Caco-2 (cell line): ENCODE results near the gene SSTR3. TPM values are rescaled to one million over a fixed set of nuclear protein-coding genes. Genes with fewer than 3 reads are reported as not detected.
A peak's percentile ranks its signal among the peaks of the same experiment; 100 is the strongest.

ENCODE experiments used
- BruUV-seq: library from RNA; stranded (reverse); fragments of 400-500 nt; replicated peaks from 2 replicates; lab custom pipeline; 2021; lab: Mats Ljungman, UMichigan
- CTCF ChIA-PET: fragments of 300-600 bp; sonication (Branson Sonifier 250); formaldehyde crosslinking; loops from one replicate; lab custom pipeline; 2022; ENCODE audit warnings: antibody characterized with exemption; lab: Charles Lee
- POLR2A ChIA-PET: fragments of 300-600 bp; sonication (Branson Sonifier 250); formaldehyde crosslinking; loops from one replicate; lab custom pipeline; 2022; ENCODE audit warnings: antibody characterized with exemption; lab: Charles Lee
- DNase-seq, 2 experiments: peaks; one replicate each; pipeline versions ENCODE4 v3.0.0 to v3.0.0-alpha.2; 2020 to 2022
- H3K27me3 ChIP-seq: replicated peaks from 2 replicates; pipeline ENCODE4 v1.6.0; 2011; ENCODE audit warnings: low read length; ENCODE audit not compliant: control insufficient read depth, insufficient read depth
- H3K36me3 ChIP-seq: 2 replicates; pipeline ENCODE4 v1.5.1; 2011; ENCODE audit warnings: low read length; ENCODE audit not compliant: control insufficient read depth, insufficient read depth
- H3K4me1 ChIP-seq: fragments of 250-450 bp; sonication (Bioruptor Pico); 2 replicates; pipeline ENCODE4 v1.5.1; 2020; ENCODE audit warnings: mild to moderate bottlenecking
- H3K4me3 ChIP-seq: 2 replicates; pipeline ENCODE4 v1.5.1; 2011; ENCODE audit warnings: low read depth, mild to moderate bottlenecking, control low read depth, low read length
- H3K9me3 ChIP-seq: fragments of 250-450 bp; sonication (Bioruptor Pico); 2 replicates; pipeline ENCODE4 v1.5.1; 2020; ENCODE audit warnings: mild to moderate bottlenecking, moderate library complexity
- H3K27ac Mint-ChIP-seq: one replicate; pipeline ENCODE4 v1.8.0; 2022; ENCODE audit warnings: mixed read lengths; ENCODE audit not compliant: unreplicated experiment
- H3K27me3 Mint-ChIP-seq: one replicate; pipeline ENCODE4 v1.8.0; 2022; ENCODE audit warnings: mixed read lengths; ENCODE audit not compliant: insufficient read depth, unreplicated experiment
- H3K36me3 Mint-ChIP-seq: one replicate; pipeline ENCODE4 v1.8.0; 2022; ENCODE audit warnings: mild to moderate bottlenecking, mixed read lengths; ENCODE audit not compliant: insufficient read depth, unreplicated experiment
- H3K4me1 Mint-ChIP-seq: one replicate; pipeline ENCODE4 v1.8.0; 2022; ENCODE audit warnings: low read depth, mixed read lengths; ENCODE audit not compliant: unreplicated experiment
- H3K4me3 Mint-ChIP-seq: one replicate; pipeline ENCODE4 v1.8.0; 2022; ENCODE audit warnings: mild to moderate bottlenecking, moderate library complexity, mixed read lengths; ENCODE audit not compliant: unreplicated experiment
- H3K9me3 Mint-ChIP-seq: one replicate; pipeline ENCODE4 v1.8.0; 2022; ENCODE audit warnings: mixed read lengths; ENCODE audit not compliant: unreplicated experiment
- CTCF ChIP-seq, 2 experiments: fragments of 200-600 bp in 1 of 2; IDR thresholded peaks; 1 replicate in 1 of 2; 2 replicates in 1 of 2; pipeline versions ENCODE4 v1.5.1 to v1.8.0; 2011 to 2022; ENCODE audit warnings: antibody characterized with exemption in 1 of 2, control low read depth in 1 of 2, inconsistent platforms in 1 of 2, low read depth in 1 of 2, low read length in 1 of 2, mild to moderate bottlenecking in 1 of 2, moderate library complexity in 1 of 2; ENCODE audit not compliant: insufficient read depth in 1 of 2, severe bottlenecking in 1 of 2, unreplicated experiment in 1 of 2
- intact Hi-C: fragments of 100-400 bp; cut with micrococcal nuclease; formaldehyde crosslinking; loops from one replicate; pipeline ENCODE4 v1.10.0; 2022; ENCODE audit not compliant: unreplicated experiment
- total RNA-seq: library from RNA; stranded (reverse); gene quantifications from 2 replicates; pipeline ENCODE4 v1.2.3, GENCODE V29; 2022

SSTR3 gene
- total RNA-seq, 1 experiment from 2014 or later, result not detected

- POLR2A ChIA-PET, result interaction anchor here (0.5 to 0.9 kb wide), 2 partner anchors 106 to 173 kb away, joined by 3 read pairs; partner anchors contain the start of genes MPST and TST
- peaks cover 80% of the 10 kb centered on the region for H3K4me1 ChIP-seq
- BruUV-seq, result no TSS peak
- Mint-ChIP-seq H3K27me3 (no peaks in the 10 kb centered on the region), H3K9me3 (no peaks in the 10 kb centered on the region), H3K4me3 (peak overlapping the region; percentile 30), H3K27ac (no peak overlapping the region), H3K36me3 (peaks cover 27% of the 10 kb centered on the region), H3K4me1 (peaks cover 51% of the 10 kb centered on the region)
- intact Hi-C loops, result loop anchor here (10.0 kb wide), 1 partner anchor 263 kb away; no protein-coding TSS in a partner anchor
- no peaks in the 10 kb centered on the region for H3K27me3 ChIP-seq
- H3K4me3 ChIP-seq, result no peak overlapping the region
- TF ChIP-seq CTCF (IDR thresholded peaks at IDR 0.05; ENCODE audit: insufficient read depth in 1 of 2, low read depth in 1 of 2, low read length in 1 of 2, severe bottlenecking in 1 of 2, unreplicated experiment in 1 of 2), result no peak
- peaks cover 11% of the 10 kb centered on the region for H3K9me3 ChIP-seq
- CTCF ChIA-PET, result no interaction called here
- H3K36me3 ChIP-seq, result no peaks in the 10 kb centered on the region
- DNase-seq, result peak; percentile 45 to 74
Measured at GRCh38 chr22:37192204-37192603, 20.1 kb downstream of the SSTR3 start.

GRCh38 chr22:37190262-37190780 is 22.0 kb downstream of the SSTR3 start:
- H3K4me3 ChIP-seq, result no peak overlapping the region
- peaks cover 66% of the 10 kb centered on the region for H3K4me1 ChIP-seq
- no TSS peak for BruUV-seq
- no peak for TF ChIP-seq CTCF (IDR thresholded peaks at IDR 0.05; ENCODE audit: insufficient read depth in 1 of 2, low read depth in 1 of 2, low read length in 1 of 2, severe bottlenecking in 1 of 2, unreplicated experiment in 1 of 2)
- Mint-ChIP-seq H3K9me3 (no peaks in the 10 kb centered on the region), H3K27me3 (no peaks in the 10 kb centered on the region), H3K4me1 (peaks cover 48% of the 10 kb centered on the region), H3K4me3 (no peak overlapping the region), H3K27ac (no peak overlapping the region), H3K36me3 (peaks cover 28% of the 10 kb centered on the region)
- no peaks in the 10 kb centered on the region for H3K36me3 ChIP-seq
- ChIA-PET CTCF (interaction anchor here (0.6 kb wide), 1 partner anchor 282 kb away, joined by 4 read pairs; no protein-coding TSS in a partner anchor), POLR2A (no interaction called here)
- peaks cover 11% of the 10 kb centered on the region for H3K9me3 ChIP-seq
- H3K27me3 ChIP-seq, result no peaks in the 10 kb centered on the region
- DNase-seq, result no peak
- intact Hi-C loops, result loop anchor here (10.0 kb wide), 1 partner anchor 264 kb away; no protein-coding TSS in a partner anchor

- no peak for DNase-seq
Measured at GRCh38 chr22:37188901-37189466, 23.3 kb downstream of the SSTR3 start.

More at GRCh38 chr22:37188901-37189466, 23.3 kb downstream of the SSTR3 start:
- Mint-ChIP-seq H3K27ac (peak overlapping the region; percentile 31), H3K4me3 (no peak overlapping the region), H3K4me1 (peaks cover 43% of the 10 kb centered on the region), H3K27me3 (no peaks in the 10 kb centered on the region), H3K9me3 (no peaks in the 10 kb centered on the region), H3K36me3 (peaks cover 24% of the 10 kb centered on the region)
- no peaks in the 10 kb centered on the region for H3K36me3 ChIP-seq
- H3K9me3 ChIP-seq, result peaks cover 11% of the 10 kb centered on the region
- ChIA-PET POLR2A (interaction anchor here (0.6 kb wide), 1 partner anchor 37 kb away, joined by 4 read pairs; no protein-coding TSS in a partner anchor), CTCF (interaction anchor here (0.6 kb wide), 1 partner anchor 10 kb away, joined by 3 read pairs; no protein-coding TSS in a partner anchor)
- H3K4me3 ChIP-seq, result no peak overlapping the region
- no peaks in the 10 kb centered on the region for H3K27me3 ChIP-seq
- BruUV-seq, result no TSS peak
- TF ChIP-seq CTCF (IDR thresholded peaks at IDR 0.05; ENCODE audit: insufficient read depth in 1 of 2, low read depth in 1 of 2, low read length in 1 of 2, severe bottlenecking in 1 of 2, unreplicated experiment in 1 of 2), result no peak
- intact Hi-C loops, result no loop called here
- H3K4me1 ChIP-seq, result peaks cover 64% of the 10 kb centered on the region
